H1 (cell line): ENCODE measurements around the gene FIZ1. TPM values are rescaled to one million over a fixed set of nuclear protein-coding genes. Genes with fewer than 3 reads are reported as not detected.

Experiments used
- CTCF ChIA-PET: fragments of 300-600 bp; sonication (Branson Sonifier 250); formaldehyde crosslinking; loops from one replicate; lab custom pipeline; 2021; ENCODE audit not compliant: partially characterized antibody; lab: Charles Lee
- POLR2A ChIA-PET: fragments of 300-600 bp; sonication (Branson Sonifier 250); formaldehyde crosslinking; loops from one replicate; lab custom pipeline; 2021; ENCODE audit warnings: inconsistent platforms; ENCODE audit not compliant: partially characterized antibody; lab: Charles Lee
- DNase-seq, 2 experiments: peaks; one replicate each; pipeline versions ENCODE4 v3.0.0 to v3.0.0-alpha.2; 2010 to 2022; ENCODE audit warnings: low spot score in 2 of 2, low read depth in 1 of 2, mixed read lengths in 1 of 2
- FAIRE-seq: peaks from 2 replicates; lab custom pipeline; 2011; peaks lifted over from hg19 to GRCh38; lab: Jason Lieb, UNC
- H2AFZ ChIP-seq: 2 replicates; pipeline ENCODE4 v1.8.1; 2012; ENCODE audit warnings: low read length, inconsistent platforms
- H2AK5ac ChIP-seq: 2 replicates; pipeline ENCODE4 v1.6.1; 2013; ENCODE audit warnings: low read depth, low read length
- H2BK120ac ChIP-seq: replicated peaks from 2 replicates; pipeline ENCODE3; 2013; ENCODE audit warnings: low read depth, low read length, inconsistent platforms
- H2BK12ac ChIP-seq: 2 replicates; pipeline ENCODE4 v1.6.1; 2013; ENCODE audit warnings: low read depth, low read length
- H2BK15ac ChIP-seq: 2 replicates; pipeline ENCODE4 v1.6.1; 2013; ENCODE audit warnings: low read length
- H2BK20ac ChIP-seq: 2 replicates; pipeline ENCODE4 v1.6.1; 2013; ENCODE audit warnings: low read length
- H2BK5ac ChIP-seq: 2 replicates; pipeline ENCODE4 v1.6.1; 2013; ENCODE audit warnings: low read depth, low read length
- H3K14ac ChIP-seq: 2 replicates; pipeline ENCODE4 v1.6.1; 2013; ENCODE audit warnings: inconsistent platforms; ENCODE audit not compliant: insufficient read length
- H3K18ac ChIP-seq: 2 replicates; pipeline ENCODE4 v1.6.1; 2013; ENCODE audit warnings: low read length; ENCODE audit errors: extremely low read depth
- H3K23ac ChIP-seq: 2 replicates; pipeline ENCODE4 v1.6.1; 2013; ENCODE audit warnings: inconsistent platforms; ENCODE audit not compliant: insufficient read length
- H3K23me2 ChIP-seq: 2 replicates; pipeline ENCODE4 v1.6.1; 2013; ENCODE audit warnings: low read depth, low read length
- H3K27ac ChIP-seq: 2 replicates; pipeline ENCODE4 v1.6.1; 2011; ENCODE audit warnings: low read depth, low read length, inconsistent platforms
- H3K27me3 ChIP-seq, 4 experiments: replicated peaks in 1 of 4; 1 replicate in 1 of 4; 2 replicates in 3 of 4; pipeline versions ENCODE4 v1.6.1 to v1.8.1; 2011 to 2013; ENCODE audit warnings: low read length in 3 of 4, mild to moderate bottlenecking in 3 of 4, inconsistent platforms in 2 of 4, mixed read lengths in 2 of 4, moderate library complexity in 1 of 4; ENCODE audit not compliant: control insufficient read depth in 3 of 4, insufficient read depth in 3 of 4; ENCODE audit errors: extremely low read depth in 1 of 4
- H3K36me3 ChIP-seq, 4 experiments: 2 replicates each; pipeline versions ENCODE4 v1.6.1 to v1.8.1; 2011 to 2013; ENCODE audit warnings: mild to moderate bottlenecking in 4 of 4, low read length in 3 of 4, moderate library complexity in 2 of 4, control low read depth in 1 of 4, inconsistent platforms in 1 of 4; ENCODE audit not compliant: insufficient read depth in 4 of 4, control insufficient read depth in 2 of 4
- H3K4ac ChIP-seq: replicated peaks from 2 replicates; pipeline ENCODE3; 2013; ENCODE audit warnings: low read length, low read depth, mixed read lengths, inconsistent platforms; ENCODE audit not compliant: insufficient read length
- H3K4me1 ChIP-seq, 4 experiments: replicated peaks in 1 of 4; 1 replicate in 1 of 4; 2 replicates in 3 of 4; pipeline versions ENCODE4 v1.6.1 to v1.8.1; 2011 to 2013; ENCODE audit warnings: low read length in 3 of 4, inconsistent platforms in 2 of 4, mixed read lengths in 1 of 4; ENCODE audit not compliant: insufficient read depth in 4 of 4, control insufficient read depth in 3 of 4
- H3K4me2 ChIP-seq, 2 experiments: 2 replicates each; pipeline versions ENCODE4 v1.6.1 to v1.8.1; 2011 to 2013; ENCODE audit warnings: low read depth in 2 of 2, low read length in 2 of 2, control low read depth in 1 of 2, inconsistent platforms in 1 of 2, mild to moderate bottlenecking in 1 of 2; ENCODE audit not compliant: insufficient read depth in 1 of 2
- H3K4me3 ChIP-seq, 4 experiments: fragments of 200-600, 300-600 bp in 1 of 4; sonication (generic), shearing (Covaris generic), sonication (Bioruptor Twin) in 1 of 4; 2 replicates each; pipeline versions ENCODE4 v1.5.1 to v1.8.1; 2011 to 2016; ENCODE audit warnings: low read length in 4 of 4, low read depth in 3 of 4, control low read depth in 2 of 4, inconsistent platforms in 2 of 4, mild to moderate bottlenecking in 2 of 4, mixed read lengths in 1 of 4, moderate library complexity in 1 of 4; ENCODE audit not compliant: insufficient read depth in 2 of 4; ENCODE audit errors: extremely low read depth in 1 of 4
- H3K56ac ChIP-seq: replicated peaks from 2 replicates; pipeline ENCODE3; 2013; ENCODE audit warnings: low read depth, mild to moderate bottlenecking, mixed read lengths, low read length, inconsistent platforms; ENCODE audit not compliant: insufficient read length
- H3K79me1 ChIP-seq: 2 replicates; pipeline ENCODE4 v1.6.1; 2013; ENCODE audit warnings: low read depth, low read length, control low read depth
- H3K79me2 ChIP-seq, 2 experiments: 2 replicates each; pipeline versions ENCODE4 v1.6.1 to v1.8.1; 2012 to 2013; ENCODE audit warnings: low read length in 2 of 2, mild to moderate bottlenecking in 2 of 2, inconsistent platforms in 1 of 2; ENCODE audit not compliant: insufficient read depth in 2 of 2, control insufficient read depth in 1 of 2
- H3K9ac ChIP-seq, 4 experiments: replicated peaks in 1 of 4; 1 replicate in 1 of 4; 2 replicates in 3 of 4; pipeline versions ENCODE4 v1.6.1 to v1.8.1; 2011 to 2013; ENCODE audit warnings: low read depth in 3 of 4, low read length in 3 of 4, control low read depth in 2 of 4, mild to moderate bottlenecking in 2 of 4, moderate library complexity in 2 of 4, inconsistent platforms in 1 of 4; ENCODE audit errors: extremely low read depth in 1 of 4
- H3K9me3 ChIP-seq, 2 experiments: 2 replicates each; pipeline versions ENCODE4 v1.6.1 to v1.8.1; 2012 to 2013; ENCODE audit warnings: mild to moderate bottlenecking in 2 of 2, moderate library complexity in 2 of 2, control low read depth in 1 of 2, inconsistent platforms in 1 of 2, low read depth in 1 of 2, low read length in 1 of 2, mixed read lengths in 1 of 2; ENCODE audit not compliant: insufficient read depth in 2 of 2
- H4K20me1 ChIP-seq, 2 experiments: replicated peaks in 1 of 2; 2 replicates each; pipeline versions ENCODE3 to v1.8.1; 2011 to 2013; ENCODE audit warnings: inconsistent platforms in 2 of 2, low read length in 2 of 2, mild to moderate bottlenecking in 1 of 2; ENCODE audit not compliant: insufficient read depth in 2 of 2, control insufficient read depth in 1 of 2
- H4K5ac ChIP-seq: 2 replicates; pipeline ENCODE4 v1.6.1; 2013; ENCODE audit warnings: low read length, low read depth, mixed read lengths, inconsistent platforms; ENCODE audit not compliant: insufficient read length
- H4K8ac ChIP-seq: 2 replicates; pipeline ENCODE4 v1.8.0; 2013; ENCODE audit warnings: mild to moderate bottlenecking, moderate library complexity, low read length, inconsistent platforms; ENCODE audit not compliant: insufficient read depth; ENCODE audit errors: extremely low read depth
- H4K91ac ChIP-seq: replicated peaks from 2 replicates; pipeline ENCODE3; 2013; ENCODE audit warnings: low read length, mixed read lengths, inconsistent platforms; ENCODE audit not compliant: insufficient read length
- KDM1A ChIP-seq: fragments of 200-600, 300-600 bp; sonication (generic); IDR thresholded peaks from 2 replicates; pipeline ENCODE4 v1.7.1; 2016; ENCODE audit warnings: mild to moderate bottlenecking, low read length, borderline replicate concordance
- MAX ChIP-seq: IDR thresholded peaks from 2 replicates; pipeline ENCODE4 v1.6.1; 2012; ENCODE audit warnings: inconsistent platforms
- WGBS, 2 experiments: shearing (Covaris generic) in 1 of 2; methylation state at CpG; one replicate each; pipeline versions ENCODE4 v1.1.6 to v1.1.7; 2013 to 2015; ENCODE audit warnings: low lambda C conversion rate in 2 of 2, mixed read lengths in 2 of 2, inconsistent platforms in 1 of 2, low coverage in 1 of 2, missing lambda C conversion rate in 1 of 2; ENCODE audit not compliant: insufficient replicate concordance in 2 of 2, insufficient coverage in 1 of 2, insufficient read length in 1 of 2; ENCODE audit errors: extremely low coverage in 1 of 2, missing lambda C conversion rate in 1 of 2; 5-methylcytosine and 5-hydroxymethylcytosine counted together
- polyA plus RNA-seq, 7 experiments: library from polyadenylated mRNA; depleted of rRNA in 3 of 7; stranded (reverse) in 5 of 7; unstranded in 2 of 7; fragments of >200 nt in 5 of 7; fragments of 200-250 nt in 2 of 7; gene quantifications; 1 replicate in 5 of 7; 2 replicates in 1 of 7; 4 replicates in 1 of 7; pipeline versions ENCODE4 v1.2.1 to v1.2.3, GENCODE V29; 2011 to 2013; ENCODE audit warnings: missing spikeins in 2 of 7, mixed read lengths in 2 of 7
- total RNA-seq: library from RNA; stranded (reverse); fragmentation: NEBNext Ultra II Directional; extraction: Animal tissue kit (Norgen Biotek cat#: 25700); gene quantifications from 2 replicates; pipeline ENCODE4 v1.2.1, GENCODE V29; 2021

FIZ1 gene
- total and polyA plus RNA-seq, 2 of the 8 experiments (the other 6 are each of a cell fraction or from before 2014, with no cell fraction given): 9.1 to 18.5 TPM

- H2AK5ac ChIP-seq: no peak overlapping the region
- TF ChIP-seq KDM1A (no peak), MAX (peak; percentile 25; the same call in 1 of the 2 replicates)
- TF ChIP-seq, all 59 proteins: peak for 1
- no peak overlapping the region for H3K9ac ChIP-seq
- peaks cover 0 to 30% (median 4%) of the 10 kb centered on the region in 4 experiments; a peak in 5 of 8 replicates for H3K36me3 ChIP-seq
- H3K14ac ChIP-seq: no peak overlapping the region
- H3K56ac ChIP-seq: no peak overlapping the region
- no peak overlapping the region for H2BK120ac ChIP-seq
- H3K23me2 ChIP-seq: no peaks in the 10 kb centered on the region
- no peak overlapping the region for H4K8ac ChIP-seq
- CTCF ChIA-PET: interaction anchor here (1.1 kb wide), 1 partner anchor 8 kb away, joined by 4 read pairs; the partner anchor contains the start of gene ZNF865
- no peak overlapping the region for H3K4ac ChIP-seq
- H4K5ac ChIP-seq: no peak overlapping the region
- H3K79me2 ChIP-seq: no peaks in the 10 kb centered on the region
- no peak overlapping the region for H3K27ac ChIP-seq
- POLR2A ChIA-PET: interaction anchor here (1.0 to 4.3 kb wide), 3 partner anchors 7 to 206 kb away, joined by 3 to 32 read pairs (median 3); partner anchors contain the start of gene UBE2S
- no peak overlapping the region for H4K91ac ChIP-seq
- H3K18ac ChIP-seq: no peak overlapping the region
- no peak overlapping the region for H3K4me2 ChIP-seq
- no peaks in the 10 kb centered on the region for H3K4me1 ChIP-seq
- no peak overlapping the region for H2AFZ ChIP-seq
- no peak overlapping the region for H2BK5ac ChIP-seq
- no peaks in the 10 kb centered on the region; a peak in 1 of 4 replicates for H3K9me3 ChIP-seq
- H3K23ac ChIP-seq: no peak overlapping the region
- H2BK20ac ChIP-seq: no peak overlapping the region
- FAIRE-seq (no peak), DNase-seq (no peak)
- no peak overlapping the region for H2BK15ac ChIP-seq
- no peak overlapping the region for H3K4me3 ChIP-seq
- WGBS, 2 experiments: 86 to 100% methylated on average over 4 to 23 of the region's 75 CpGs
- H3K27me3 ChIP-seq: peaks cover 0 to 2% (median 0%) of the 10 kb centered on the region in 4 experiments; a peak in 1 of 7 replicates
- peaks cover 4 to 23% of the 10 kb centered on the region in 2 experiments for H4K20me1 ChIP-seq
- no peak overlapping the region for H2BK12ac ChIP-seq
- peaks cover 4% of the 10 kb centered on the region; the same call in 1 of the 2 replicates for H3K79me1 ChIP-seq
These were observed 14.8 kb upstream of the FIZ1 start for GRCh38 chr19:55613930-55614710.
